GM18909 (cell line): ENCODE data around the gene RAPGEF4.

Experiments
- ATAC-seq: cut with Tn5 transposase; IDR thresholded peaks from one replicate; pipeline ENCODE4 v1.9.1; 2021; ENCODE audit warnings: mild to moderate bottlenecking; ENCODE audit not compliant: unreplicated experiment, poor library complexity

The RAPGEF4 gene

GRCh38 chr2:172735582-172736423 is at the start of gene RAPGEF4:
TSS of gene RAPGEF4 (plus strand) at chr2:172735845. CDS start at chr2:172735984, 139 bp downstream.
- no peak for ATAC-seq

- ATAC-seq = no peak
Measured at GRCh38 chr2:172693037-172693436, 42.6 kb upstream of the RAPGEF4 start.

- ATAC-seq = no peak
Measured at GRCh38 chr2:172693529-172694455, 41.9 kb upstream of the RAPGEF4 start.

- ATAC-seq = no peak
Measured at GRCh38 chr2:172697296-172697695, 38.3 kb upstream of the RAPGEF4 start.

GRCh38 chr2:172698041-172698863 is 37.4 kb upstream of the RAPGEF4 start:
- peak; percentile 80 for ATAC-seq

GRCh38 chr2:172701250-172701649 is 34.4 kb upstream of the RAPGEF4 start:
- no peak for ATAC-seq

GRCh38 chr2:172702451-172702850 is 33.2 kb upstream of the RAPGEF4 start:
- no peak for ATAC-seq

GRCh38 chr2:172704072-172704936 is 31.3 kb upstream of the RAPGEF4 start:
- ATAC-seq = no peak

- no peak for ATAC-seq
Measured at GRCh38 chr2:172705352-172705751, 30.3 kb upstream of the RAPGEF4 start.

GRCh38 chr2:172708247-172708646 is 27.4 kb upstream of the RAPGEF4 start:
- ATAC-seq = no peak

GRCh38 chr2:172709566-172710291 is 25.9 kb upstream of the RAPGEF4 start:
- no peak for ATAC-seq

- ATAC-seq = no peak
Measured at GRCh38 chr2:172710584-172711047, 25.0 kb upstream of the RAPGEF4 start.

GRCh38 chr2:172711110-172711509 is 24.5 kb upstream of the RAPGEF4 start:
- ATAC-seq = no peak

GRCh38 chr2:172712251-172712650 is 23.4 kb upstream of the RAPGEF4 start:
- ATAC-seq = no peak

GRCh38 chr2:172713365-172713875 is 22.2 kb upstream of the RAPGEF4 start:
- no peak for ATAC-seq

- ATAC-seq = no peak
Measured at GRCh38 chr2:172722481-172722880, 13.2 kb upstream of the RAPGEF4 start.

- no peak for ATAC-seq
Measured at GRCh38 chr2:172723286-172723685, 12.4 kb upstream of the RAPGEF4 start.

GRCh38 chr2:172724724-172725123 is 10.9 kb upstream of the RAPGEF4 start:
- ATAC-seq = no peak
